Right lung (tissue), 5 donors: ENCODE measurements around the gene ARL17A. TPM values are rescaled to one million over a fixed set of nuclear protein-coding genes. Genes with fewer than 3 reads are reported as not detected.
"Not testable (repeated sequence)": the region's sequence is repeated elsewhere in the genome, so short reads cannot be mapped to it uniquely, and the experiment has no call there.

Experiments used
- DNase-seq, 2 donors: peaks; one replicate each; pipeline ENCODE4 v3.0.0-alpha.2; 2013
- polyA plus RNA-seq, 5 donors: library from polyadenylated mRNA; unstranded; fragments of 120-200 nt; gene quantifications; one replicate each; pipeline versions ENCODE4 v1.2.1 to v1.2.3, GENCODE V29; 2013; ENCODE audit warnings: inconsistent platforms in 1 of 5, low replicate concordance in 1 of 5; ENCODE audit not compliant: insufficient read length in 5 of 5, insufficient read depth in 1 of 5

The ARL17A gene
- polyA plus RNA-seq, 5 donors: 29.5 to 68.3 (median 42.7) TPM

GRCh38 chr17:46560048-46560447, 19.4 kb downstream of the ARL17A start:
- DNase-seq: not testable (repeated sequence)

GRCh38 chr17:46559155-46559554, 20.3 kb downstream of the ARL17A start:
- DNase-seq: not testable (repeated sequence)

GRCh38 chr17:46548607-46549006, 30.9 kb downstream of the ARL17A start:
- not testable (repeated sequence) for DNase-seq

- not testable (repeated sequence) for DNase-seq
Observed at GRCh38 chr17:46534716-46535115, 44.8 kb downstream of the ARL17A start.

- DNase-seq: not testable (repeated sequence)
Observed at GRCh38 chr17:46512168-46512567, 67.3 kb downstream of the ARL17A start, which contains the start of gene LRRC37A2. TSS of gene LRRC37A2 (plus strand) at chr17:46512468. CDS start at chr17:46512713, 245 bp downstream.

- not testable (repeated sequence) for DNase-seq
Observed at GRCh38 chr17:46505896-46506295, 73.6 kb downstream of the ARL17A start.

- not testable (repeated sequence) for DNase-seq
Observed at GRCh38 chr17:46499437-46500139, 79.9 kb downstream of the ARL17A start.

GRCh38 chr17:46492021-46492420, 87.5 kb downstream of the ARL17A start:
- DNase-seq: not testable (repeated sequence)

GRCh38 chr17:46481310-46481709, 98.2 kb downstream of the ARL17A start:
- DNase-seq: not testable (repeated sequence)

- not testable (repeated sequence) for DNase-seq
Observed at GRCh38 chr17:46478823-46479222, 100.7 kb downstream of the ARL17A start.

GRCh38 chr17:46475583-46475982, 103.9 kb downstream of the ARL17A start:
- DNase-seq: not testable (repeated sequence)

- DNase-seq: not testable (repeated sequence)
Observed at GRCh38 chr17:46474489-46474888, 105.0 kb downstream of the ARL17A start.

- DNase-seq: not testable (repeated sequence)
Observed at GRCh38 chr17:46467618-46468017, 111.9 kb downstream of the ARL17A start.

Other genes with a start within 250 kb of the ARL17A start
- 10 to 100 TPM; 12.9 to 27.7 (median 19.3) TPM for gene ARL17B, start 217.9 kb downstream of the ARL17A start, polyA plus RNA-seq
- 10 to 100 TPM; 38.1 to 70.5 (median 46.1) TPM for gene LRRC37A2, start 67.2 kb downstream of the ARL17A start, polyA plus RNA-seq
- 10 to 100 TPM; 27.2 to 34.8 (median 32.4) TPM for gene NSF, start 11.0 kb upstream of the ARL17A start, polyA plus RNA-seq
- 1 to 10 TPM; 2.0 to 2.5 (median 2.3) TPM for gene WNT3, start 239.0 kb upstream of the ARL17A start, polyA plus RNA-seq